Measurements from ENCODE around the gene COL13A1.

COL13A1 gene

GRCh38 chr10:69893271-69893900, 91.7 kb downstream of the COL13A1 start:
- DNase-seq = no peak

GRCh38 chr10:69894156-69894555, 92.5 kb downstream of the COL13A1 start:
- DNase-seq = peak in 1 of 2 experiments; percentile 62

DNA sequence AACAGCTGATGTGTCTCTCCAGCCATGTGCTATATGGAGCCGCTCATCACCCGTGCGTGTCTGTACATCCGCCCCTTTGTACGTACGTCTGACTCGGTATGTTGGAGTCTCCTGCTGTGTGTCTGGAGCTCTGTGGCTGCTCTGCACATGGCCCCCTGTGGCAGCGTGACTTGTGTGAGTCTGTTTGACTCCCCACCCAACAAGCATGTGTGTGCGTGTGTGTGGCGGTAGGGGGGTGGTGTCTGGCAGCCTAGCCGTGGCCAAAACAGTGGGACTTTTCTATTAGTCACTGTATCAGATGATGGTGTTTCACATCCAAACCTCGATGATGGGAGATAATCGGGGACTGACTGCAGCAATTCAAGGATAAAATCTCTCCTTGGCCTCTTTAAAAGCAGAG, 94.1 kb downstream of the COL13A1 start:
- no peak for DNase-seq

- no peak for DNase-seq
These were observed 95.0 kb downstream of the COL13A1 start for GRCh38 chr10:69896606-69897231.

- DNase-seq = no peak
These were observed 95.7 kb downstream of the COL13A1 start for GRCh38 chr10:69897432-69897831.

DNA sequence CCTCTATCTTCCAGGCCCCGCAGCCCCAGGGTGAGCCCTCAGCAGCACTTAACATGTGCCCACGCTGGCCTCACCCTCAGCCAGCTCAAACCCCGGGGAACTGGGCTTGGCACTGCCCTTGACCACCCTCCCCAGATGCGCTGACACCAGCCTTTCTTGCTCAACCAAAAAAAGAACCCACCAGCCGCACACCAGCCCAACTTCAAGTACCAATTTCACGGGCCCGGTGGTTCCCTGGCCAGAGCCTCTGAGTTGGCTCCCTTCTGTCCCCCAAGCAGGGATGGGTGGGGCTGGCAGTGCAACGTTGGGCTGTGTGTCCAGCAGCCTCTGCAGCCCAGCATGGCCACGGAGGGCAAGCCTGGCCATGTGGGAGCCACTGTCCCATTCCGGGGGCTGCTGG, 96.3 kb downstream of the COL13A1 start:
- no peak for DNase-seq

- DNase-seq = no peak
These were observed 96.8 kb downstream of the COL13A1 start for GRCh38 chr10:69898524-69898923.

GRCh38 chr10:69898941-69899340, 97.2 kb downstream of the COL13A1 start:
- no peak for DNase-seq

DNA sequence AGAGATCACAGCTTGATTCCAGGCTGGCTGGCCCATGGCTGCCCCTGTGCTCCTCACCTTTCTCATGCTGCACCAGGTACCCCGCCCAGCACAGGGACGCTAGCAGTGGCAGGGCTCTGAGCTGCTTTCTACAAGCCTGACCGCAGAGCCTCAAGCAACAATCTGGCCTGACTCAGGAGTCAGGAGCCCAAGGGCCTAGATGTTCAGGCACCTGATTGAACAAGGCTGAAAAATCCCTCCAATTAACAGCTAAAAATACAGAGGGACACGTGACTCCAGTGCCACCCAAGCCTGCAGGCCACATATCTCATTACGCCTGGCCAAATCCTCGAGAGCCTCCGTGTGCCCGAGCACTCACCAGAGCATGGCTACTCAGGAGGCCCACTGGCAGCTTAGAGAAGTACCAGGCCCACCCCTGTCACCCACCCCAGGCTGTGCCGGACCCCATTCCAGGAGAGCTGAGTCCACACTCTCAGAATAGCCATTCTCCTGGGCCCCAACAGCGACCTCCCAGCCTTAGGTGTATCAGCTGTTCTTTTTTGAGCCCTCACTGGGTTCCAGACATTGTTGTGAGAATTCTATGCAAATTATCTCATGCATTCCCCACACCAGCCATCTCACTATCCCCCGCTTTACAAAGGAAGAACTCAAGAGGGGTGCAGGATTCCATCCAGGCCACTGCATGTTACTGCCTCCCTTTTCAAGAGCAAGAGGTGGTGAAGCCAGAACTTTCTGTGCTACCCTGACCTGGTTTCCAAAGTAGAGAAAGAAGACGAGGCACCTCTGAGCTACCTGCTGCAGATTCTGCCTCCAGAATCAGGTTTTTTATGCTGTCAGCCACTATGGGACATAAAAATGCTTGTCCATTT, 98.3 kb downstream of the COL13A1 start:
- no peak for DNase-seq

DNA sequence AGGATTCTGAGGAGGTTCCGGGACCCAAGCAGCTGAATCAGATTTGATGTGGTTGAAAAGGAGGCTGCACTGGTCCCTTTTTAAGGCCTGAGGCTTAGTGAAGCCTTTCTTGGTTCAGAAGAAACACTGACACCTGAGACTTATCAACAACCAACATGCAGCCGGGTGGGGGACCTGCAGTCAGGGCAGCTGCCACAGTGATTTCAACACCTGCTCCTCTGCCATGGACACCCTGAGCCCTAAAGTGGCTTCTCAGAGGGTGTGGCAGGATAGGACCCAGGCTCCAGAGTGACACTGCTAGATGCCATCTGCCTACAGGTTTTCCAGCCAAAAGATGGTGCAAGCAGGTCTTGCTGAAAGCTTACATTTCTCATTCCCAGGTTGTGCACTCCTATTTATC, 99.3 kb downstream of the COL13A1 start:
- no peak for DNase-seq

DNA sequence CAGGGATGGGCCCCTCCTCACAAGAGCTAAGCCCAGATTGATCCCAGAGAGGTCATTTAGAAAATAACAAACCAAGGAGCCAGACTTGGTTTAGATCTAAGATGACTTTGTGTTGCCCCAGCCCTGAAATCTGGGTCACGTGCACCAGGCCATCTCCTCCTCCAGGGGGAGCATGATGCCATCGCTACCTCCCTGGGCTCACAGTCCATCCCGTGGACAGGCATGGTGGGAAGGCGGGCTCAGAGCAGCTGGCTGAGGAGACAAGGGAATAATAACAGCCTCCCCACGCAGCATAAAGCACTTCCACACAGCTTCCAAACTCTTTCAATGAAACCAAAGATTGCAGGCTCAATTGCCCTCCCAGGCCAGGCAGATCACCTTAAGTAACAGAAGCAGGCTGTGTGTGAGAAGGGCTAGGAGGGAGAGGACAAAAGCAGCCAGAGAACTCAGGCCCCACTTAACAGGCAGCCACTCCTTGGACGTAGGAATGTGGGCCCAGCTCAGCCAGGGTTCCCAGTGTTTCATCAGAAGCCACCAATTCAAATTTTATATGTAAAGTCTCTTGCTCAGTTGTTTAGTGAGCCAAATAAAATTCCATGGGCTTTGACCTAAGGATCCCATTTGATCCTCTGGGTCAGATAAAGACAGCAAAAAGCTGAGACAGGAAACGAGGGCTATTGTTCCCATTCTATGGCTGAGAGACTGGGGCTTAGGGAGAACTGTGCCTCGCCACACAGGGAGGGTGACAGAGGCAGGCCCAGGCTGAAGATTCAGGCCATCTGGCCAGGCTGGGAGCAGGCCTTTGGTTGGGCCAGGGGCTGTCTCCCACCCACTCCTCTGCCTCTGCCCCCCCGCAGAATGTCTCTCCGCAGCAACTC, 100.2 kb downstream of the COL13A1 start:
- DNase-seq = peak in 1 of 2 experiments; percentile 9

GRCh38 chr10:69902835-69903535, 101.3 kb downstream of the COL13A1 start:
- no peak for DNase-seq

GRCh38 chr10:69904533-69904932, 102.8 kb downstream of the COL13A1 start:
- no peak for DNase-seq

DNA sequence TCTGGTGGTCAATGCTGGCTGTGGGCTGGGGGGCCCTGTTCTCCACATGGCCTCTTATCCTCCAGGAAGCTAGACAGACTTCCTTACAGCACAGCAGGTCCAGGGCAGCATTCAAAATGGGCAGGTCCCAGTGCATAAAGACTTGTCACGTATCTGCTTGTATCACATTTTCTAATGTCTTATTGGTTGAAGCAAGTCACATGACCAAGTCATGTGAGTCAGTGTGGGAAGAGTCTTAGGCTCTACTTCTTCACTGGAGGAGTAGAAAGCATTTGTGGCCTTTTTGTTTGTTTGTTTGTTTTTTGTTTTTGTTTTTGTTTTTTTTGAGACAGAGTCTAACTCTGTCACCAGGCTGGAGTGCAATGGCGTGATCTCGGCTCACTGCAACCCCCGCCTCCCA, 104.7 kb downstream of the COL13A1 start:
- DNase-seq = no peak

DNA sequence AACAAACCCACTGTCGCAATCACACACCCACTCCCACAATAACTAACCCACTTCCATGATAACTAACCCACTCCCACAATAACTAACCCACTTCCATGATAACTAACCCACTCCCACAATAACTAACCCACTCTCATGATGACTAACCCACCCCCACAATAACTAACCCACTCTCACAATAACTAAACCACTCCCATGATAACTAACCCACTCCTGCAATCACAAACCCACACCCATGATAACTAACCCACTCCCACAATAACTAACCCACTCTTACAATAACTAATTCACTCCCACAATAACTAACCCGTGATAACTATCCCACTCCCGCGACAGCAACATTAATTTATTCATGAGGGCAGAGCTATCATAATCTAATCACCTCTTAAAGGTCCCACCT, 105.8 kb downstream of the COL13A1 start:
- DNase-seq = no peak

GRCh38 chr10:69908124-69908523, 106.4 kb downstream of the COL13A1 start:
- DNase-seq = no peak

DNA sequence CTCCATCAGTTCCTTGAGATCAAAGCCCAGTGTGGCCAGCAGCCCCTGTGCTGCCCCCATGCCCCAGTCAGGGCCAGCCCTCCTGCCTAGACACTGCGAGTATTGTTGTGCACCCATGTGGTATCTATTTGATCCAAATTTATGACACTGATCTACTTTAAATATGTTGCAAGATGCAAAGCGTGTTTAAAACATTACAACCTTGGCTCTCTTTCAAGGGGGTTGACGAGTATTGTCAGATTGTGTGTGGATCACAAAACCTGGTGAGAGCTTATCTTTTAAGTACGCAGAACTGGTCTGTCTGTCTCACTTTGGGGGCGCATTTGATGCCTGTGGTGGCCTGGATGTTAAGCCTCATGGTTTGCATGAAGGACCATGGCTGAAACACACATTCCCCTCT, 108.9 kb downstream of the COL13A1 start:
- DNase-seq = no peak

- no peak for DNase-seq
These were observed 110.2 kb downstream of the COL13A1 start for GRCh38 chr10:69911613-69912528.

GRCh38 chr10:69912589-69912988, 110.9 kb downstream of the COL13A1 start:
- no peak for DNase-seq

DNA sequence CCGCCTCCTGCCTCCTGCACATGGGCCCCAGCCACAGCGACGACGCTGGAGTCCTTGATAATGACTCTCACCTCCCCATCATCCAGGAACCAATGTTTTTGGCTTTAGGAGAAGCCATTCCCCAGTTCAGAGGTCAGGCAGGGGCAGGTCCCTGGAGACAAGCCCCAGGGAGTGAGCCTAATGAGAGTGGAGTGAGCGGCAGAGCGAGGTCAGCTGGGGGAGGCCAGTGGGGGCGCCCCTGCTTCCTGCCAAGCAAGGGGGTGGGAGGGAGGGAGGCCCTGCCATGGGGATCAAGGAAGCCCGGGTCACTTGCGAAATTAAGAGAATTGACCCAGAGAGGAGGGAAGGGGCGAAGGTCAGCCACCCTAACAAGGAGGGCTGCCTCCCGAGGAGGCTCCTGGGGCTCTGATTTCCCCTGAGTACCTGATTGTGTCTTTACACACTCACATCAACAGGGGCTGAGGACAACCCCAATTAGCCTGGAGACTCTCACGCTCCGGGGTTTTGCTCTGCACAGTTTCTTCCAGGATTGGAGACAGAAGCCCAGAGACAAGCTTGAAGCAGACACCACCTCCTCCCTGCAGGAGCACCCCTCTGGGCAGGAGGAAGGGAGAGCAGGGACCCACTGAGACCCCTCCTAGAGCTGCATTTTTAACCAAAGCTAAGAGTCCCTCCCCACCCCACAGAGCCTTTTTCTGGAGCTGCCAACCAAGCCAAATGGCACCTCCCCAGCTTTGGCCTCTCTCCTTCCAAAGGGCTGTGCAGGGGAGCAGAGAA, 112.1 kb downstream of the COL13A1 start:
- DNase-seq = no peak
